ENCODE results near the gene TEKT2.

TEKT2 gene

GRCh38 chr1:36086529-36087232 is 2.8 kb downstream of the TEKT2 start:
- TF ChIP-seq CTCF (IDR thresholded peaks at IDR 0.05; ENCODE audit: insufficient read depth, missing control alignments), result no peak
- no peak for DNase-seq (ENCODE audit: insufficient read length, low spot score)
- FAIRE-seq, result no peak

- no peak for FAIRE-seq
- no peak for DNase-seq (ENCODE audit: insufficient read length, low spot score)
- TF ChIP-seq CTCF (IDR thresholded peaks at IDR 0.05; ENCODE audit: insufficient read depth, missing control alignments), result no peak
Measured at GRCh38 chr1:36087233-36088123, 3.6 kb downstream of the TEKT2 start.

GRCh38 chr1:36088265-36088576 is 4.3 kb downstream of the TEKT2 start:
- FAIRE-seq (no peak), DNase-seq (ENCODE audit: insufficient read length, low spot score) (no peak)
- no peak for TF ChIP-seq CTCF (IDR thresholded peaks at IDR 0.05; ENCODE audit: insufficient read depth, missing control alignments)

GRCh38 chr1:36088577-36089392 is 4.9 kb downstream of the TEKT2 start, which contains the start of gene ADPRS:
ADPRS (plus strand) TSS chr1:36088892; CDS start chr1:36088905, 13 bp downstream.
- DNase-seq (ENCODE audit: insufficient read length, low spot score) (peak; percentile 83), FAIRE-seq (no peak)
- TF ChIP-seq CTCF (IDR thresholded peaks at IDR 0.05; ENCODE audit: insufficient read depth, missing control alignments), result peak; percentile 80

- FAIRE-seq (no peak), DNase-seq (ENCODE audit: insufficient read length, low spot score) (no peak)
- TF ChIP-seq CTCF (IDR thresholded peaks at IDR 0.05; ENCODE audit: insufficient read depth, missing control alignments), result no peak
Measured at GRCh38 chr1:36089393-36090121, 5.7 kb downstream of the TEKT2 start.

- TF ChIP-seq CTCF (IDR thresholded peaks at IDR 0.05; ENCODE audit: insufficient read depth, missing control alignments), result no peak
- FAIRE-seq (no peak), DNase-seq (ENCODE audit: insufficient read length, low spot score) (no peak)
Measured at GRCh38 chr1:36091141-36091540, 7.2 kb downstream of the TEKT2 start.
